Adipose tissue (tissue), 3 donors: ENCODE measurements around the gene RIOX2. TPM values are rescaled to one million over a fixed set of nuclear protein-coding genes. Genes with fewer than 3 reads are reported as not detected.
"Not testable (repeated sequence)": the region's sequence is repeated elsewhere in the genome, so short reads cannot be mapped to it uniquely, and the experiment has no call there.

Source experiments
- H3K27ac ChIP-seq: one replicate; pipeline ENCODE4 v1.5.1; 2013; ENCODE audit warnings: low read depth, low read length
- WGBS, 3 donors: extraction: QIAGEN DNeasy Blood & Tissue Kit; methylation state at CpG; one replicate each; pipeline ENCODE4 v1.1.7; 2013; 5-methylcytosine and 5-hydroxymethylcytosine counted together
- polyA plus RNA-seq, 3 donors: library from polyadenylated mRNA; stranded (reverse); fragments of 200-250 nt; gene quantifications; one replicate each; pipeline ENCODE4 v1.2.3, GENCODE V29; 2013
- donor health status: healthy with polysubstance abuse.
- donor health status: Bipolar disorder and iron deficiency.
- donor health status: healthy.

The RIOX2 gene
- polyA plus RNA-seq, 3 donors, result 13.1 to 21.5 (median 20.3) TPM

- 92 to 95% (median 94%) methylated on average over 3 of the region's 3 CpGs for WGBS, 3 donors
- no peak overlapping the region for H3K27ac ChIP-seq
Observed at GRCh38 chr3:97934980-97935695, 37.1 kb downstream of the RIOX2 start.

- 52 to 61% (median 53%) methylated on average over 4 of the region's 4 CpGs for WGBS, 3 donors
- H3K27ac ChIP-seq, result no peak overlapping the region
Observed at GRCh38 chr3:97932387-97932801, 39.8 kb downstream of the RIOX2 start.

GRCh38 chr3:97931218-97931617, 41.0 kb downstream of the RIOX2 start:
- 61 to 69% (median 67%) methylated on average over 2 of the region's 2 CpGs for WGBS, 3 donors
- H3K27ac ChIP-seq, result no peak overlapping the region

GRCh38 chr3:97930018-97930417, 42.2 kb downstream of the RIOX2 start:
- H3K27ac ChIP-seq, result no peak overlapping the region

- WGBS, 3 donors, result 80 to 89% (median 85%) methylated on average over 4 of the region's 4 CpGs
- no peak overlapping the region for H3K27ac ChIP-seq
Observed at GRCh38 chr3:97928986-97929385, 43.2 kb downstream of the RIOX2 start.

- no peak overlapping the region for H3K27ac ChIP-seq
Observed at GRCh38 chr3:97927704-97928103, 44.5 kb downstream of the RIOX2 start.

- WGBS, 3 donors, result 34 to 45% (median 34%) methylated on average over 3 of the region's 3 CpGs
- H3K27ac ChIP-seq, result no peak overlapping the region
Observed at GRCh38 chr3:97917813-97918536, 54.3 kb downstream of the RIOX2 start.

GRCh38 chr3:97916576-97916975, 55.7 kb downstream of the RIOX2 start:
- H3K27ac ChIP-seq, result no peak overlapping the region

GRCh38 chr3:97914388-97914787, 57.8 kb downstream of the RIOX2 start:
- H3K27ac ChIP-seq, result no peak overlapping the region
- 74 to 94% (median 75%) methylated on average over 2 of the region's 2 CpGs for WGBS, 3 donors

GRCh38 chr3:97911459-97911858, 60.8 kb downstream of the RIOX2 start:
- 70 to 90% (median 78%) methylated on average over 3 of the region's 3 CpGs for WGBS, 3 donors
- H3K27ac ChIP-seq, result no peak overlapping the region

GRCh38 chr3:97910931-97911351, 61.3 kb downstream of the RIOX2 start:
- WGBS, 3 donors, result 35 to 62% (median 38%) methylated on average over 3 of the region's 3 CpGs
- H3K27ac ChIP-seq, result no peak overlapping the region

- WGBS, 3 donors, result 57 to 86% (median 60%) methylated on average over 22 to 23 of the region's 24 CpGs
- not testable (repeated sequence) for H3K27ac ChIP-seq
Observed at GRCh38 chr3:97910236-97910831, 61.9 kb downstream of the RIOX2 start.

- not testable (repeated sequence) for H3K27ac ChIP-seq
- WGBS, 3 donors, result 78 to 88% (median 80%) methylated on average over 1 of the region's 3 CpGs
Observed at GRCh38 chr3:97909830-97910229, 62.4 kb downstream of the RIOX2 start.

GRCh38 chr3:97901313-97902248, 70.7 kb downstream of the RIOX2 start:
- WGBS, 3 donors, result 33 to 48% (median 33%) methylated on average over 4 of the region's 4 CpGs
- no peak overlapping the region for H3K27ac ChIP-seq

- no peak overlapping the region for H3K27ac ChIP-seq
Observed at GRCh38 chr3:97899331-97899730, 72.9 kb downstream of the RIOX2 start.

GRCh38 chr3:97896547-97896946, 75.7 kb downstream of the RIOX2 start:
- H3K27ac ChIP-seq, result no peak overlapping the region
- 89 to 93% (median 90%) methylated on average over 3 of the region's 3 CpGs for WGBS, 3 donors

GRCh38 chr3:97896129-97896528, 76.1 kb downstream of the RIOX2 start:
- no peak overlapping the region for H3K27ac ChIP-seq
- WGBS, 3 donors, result 94 to 98% (median 95%) methylated on average over 1 of the region's 1 CpG

- 84 to 91% (median 91%) methylated on average over 3 of the region's 3 CpGs for WGBS, 3 donors
Observed at GRCh38 chr3:97895216-97895615, 77.0 kb downstream of the RIOX2 start.

GRCh38 chr3:97892852-97893251, 79.4 kb downstream of the RIOX2 start:
- H3K27ac ChIP-seq, result no peak overlapping the region
- 80 to 92% (median 89%) methylated on average over 1 of the region's 1 CpG for WGBS, 3 donors

More at GRCh38 chr3:97895216-97895615, 77.0 kb downstream of the RIOX2 start:
- no peak overlapping the region for H3K27ac ChIP-seq
